ENCODE results near the gene RGS8. TPM values are rescaled to one million over a fixed set of nuclear protein-coding genes. Genes with fewer than 3 reads are reported as not detected.
A peak's percentile ranks its signal among the peaks of the same experiment; 100 is the strongest.

RGS8 gene
- total RNA-seq, 3 donors from 2014 or later: not detected

DNA sequence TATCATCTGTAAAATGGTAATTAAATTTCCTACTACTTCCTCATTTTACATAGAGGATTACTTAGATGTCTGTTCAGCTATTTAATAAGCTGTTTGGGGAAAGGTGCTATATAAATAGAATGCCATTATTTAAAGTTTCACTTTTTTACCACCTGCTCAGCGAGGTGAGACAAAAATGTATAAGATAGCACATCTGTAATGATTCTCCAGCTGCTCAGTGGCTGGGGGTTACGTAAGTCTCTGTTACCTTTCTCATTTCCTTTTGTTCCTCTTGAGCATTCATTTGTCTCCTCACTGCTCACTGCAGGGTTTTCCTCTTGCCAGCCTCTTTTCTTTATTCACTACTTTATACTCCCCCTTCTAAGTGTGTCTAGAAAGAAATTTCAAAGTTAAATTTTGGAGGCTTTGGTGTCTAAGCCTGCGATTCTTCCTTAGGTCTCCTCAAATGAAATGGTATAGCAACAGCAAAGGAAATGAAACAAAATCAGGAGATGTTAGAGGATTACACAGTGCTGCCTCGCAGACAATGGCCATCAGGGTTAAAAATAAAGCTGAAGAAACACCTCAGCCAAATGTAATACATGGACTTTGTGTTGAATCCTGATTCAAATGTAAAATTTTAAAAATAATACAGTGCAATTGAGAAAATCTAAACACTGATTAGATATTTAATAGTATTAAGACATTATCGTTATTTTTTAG lies 6.8 kb downstream of the RGS8 start:
- H3K36me3 ChIP-seq (ENCODE audit: low read depth): no peaks in the 10 kb centered on the region
- intact Hi-C loops (cut with DNase I, micrococcal nuclease): no loop called here
- TF ChIP-seq, protein P1, sequence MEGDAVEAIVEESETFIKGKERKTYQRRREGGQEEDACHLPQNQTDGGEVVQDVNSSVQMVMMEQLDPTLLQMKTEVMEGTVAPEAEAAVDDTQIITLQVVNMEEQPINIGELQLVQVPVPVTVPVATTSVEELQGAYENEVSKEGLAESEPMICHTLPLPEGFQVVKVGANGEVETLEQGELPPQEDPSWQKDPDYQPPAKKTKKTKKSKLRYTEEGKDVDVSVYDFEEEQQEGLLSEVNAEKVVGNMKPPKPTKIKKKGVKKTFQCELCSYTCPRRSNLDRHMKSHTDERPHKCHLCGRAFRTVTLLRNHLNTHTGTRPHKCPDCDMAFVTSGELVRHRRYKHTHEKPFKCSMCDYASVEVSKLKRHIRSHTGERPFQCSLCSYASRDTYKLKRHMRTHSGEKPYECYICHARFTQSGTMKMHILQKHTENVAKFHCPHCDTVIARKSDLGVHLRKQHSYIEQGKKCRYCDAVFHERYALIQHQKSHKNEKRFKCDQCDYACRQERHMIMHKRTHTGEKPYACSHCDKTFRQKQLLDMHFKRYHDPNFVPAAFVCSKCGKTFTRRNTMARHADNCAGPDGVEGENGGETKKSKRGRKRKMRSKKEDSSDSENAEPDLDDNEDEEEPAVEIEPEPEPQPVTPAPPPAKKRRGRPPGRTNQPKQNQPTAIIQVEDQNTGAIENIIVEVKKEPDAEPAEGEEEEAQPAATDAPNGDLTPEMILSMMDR (IDR thresholded peaks at IDR 0.05): no peak
- ATAC-seq (no peak), DNase-seq (no peak)
- no peak overlapping the region for H3K4me3 ChIP-seq
- no peaks in the 10 kb centered on the region for H3K9me3 ChIP-seq
- H3K4me1 ChIP-seq (ENCODE audit: low read depth): no peaks in the 10 kb centered on the region

DNA sequence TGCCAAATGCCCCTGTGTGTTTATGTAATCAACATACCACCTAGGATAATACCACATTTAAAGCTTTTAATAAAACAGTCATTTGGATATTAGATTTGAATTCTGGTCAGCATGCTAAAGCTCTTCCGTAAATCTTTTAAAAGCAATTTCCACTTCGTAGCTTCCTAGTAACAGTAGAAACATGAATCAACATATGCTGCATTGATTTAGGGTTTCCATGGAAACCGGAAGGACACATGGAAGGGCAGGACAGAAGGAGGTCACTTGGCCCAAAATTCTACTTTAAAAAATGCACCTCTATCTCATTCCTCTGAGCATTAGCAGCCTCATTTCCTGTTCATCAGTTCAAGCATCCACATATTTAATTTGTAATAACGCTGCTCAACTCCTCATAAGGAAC lies 8.1 kb downstream of the RGS8 start:
- DNase-seq (no peak), ATAC-seq (no peak)
- intact Hi-C loops (cut with DNase I, micrococcal nuclease): no loop called here
- no peak overlapping the region for H3K4me3 ChIP-seq
- TF ChIP-seq, protein P1 (IDR thresholded peaks at IDR 0.05): no peak
- no peaks in the 10 kb centered on the region for H3K36me3 ChIP-seq (ENCODE audit: low read depth)
- no peaks in the 10 kb centered on the region for H3K9me3 ChIP-seq
- H3K4me1 ChIP-seq (ENCODE audit: low read depth): no peaks in the 10 kb centered on the region

- DNase-seq: no peak
- H3K36me3 ChIP-seq (ENCODE audit: low read depth): no peaks in the 10 kb centered on the region
- H3K4me3 ChIP-seq: no peak overlapping the region
- intact Hi-C loops (cut with DNase I, micrococcal nuclease): no loop called here
- H3K9me3 ChIP-seq: no peaks in the 10 kb centered on the region
- ATAC-seq: no peak
- no peaks in the 10 kb centered on the region for H3K4me1 ChIP-seq (ENCODE audit: low read depth)
- TF ChIP-seq, protein P1 (IDR thresholded peaks at IDR 0.05): no peak
Observed at GRCh38 chr1:182674346-182675246, 9.8 kb downstream of the RGS8 start.

- Histone ChIP-seq H3K4me3 (no peak overlapping the region), H3K4me1 (ENCODE audit: low read depth) (no peaks in the 10 kb centered on the region), H3K9me3 (no peaks in the 10 kb centered on the region), H3K36me3 (ENCODE audit: low read depth) (no peaks in the 10 kb centered on the region)
- TF ChIP-seq, protein P1 (IDR thresholded peaks at IDR 0.05): no peak
- ATAC-seq: no peak
- intact Hi-C loops (cut with DNase I, micrococcal nuclease): no loop called here
- no peak for DNase-seq
Observed at GRCh38 chr1:182672487-182672836, 11.9 kb downstream of the RGS8 start.

DNA sequence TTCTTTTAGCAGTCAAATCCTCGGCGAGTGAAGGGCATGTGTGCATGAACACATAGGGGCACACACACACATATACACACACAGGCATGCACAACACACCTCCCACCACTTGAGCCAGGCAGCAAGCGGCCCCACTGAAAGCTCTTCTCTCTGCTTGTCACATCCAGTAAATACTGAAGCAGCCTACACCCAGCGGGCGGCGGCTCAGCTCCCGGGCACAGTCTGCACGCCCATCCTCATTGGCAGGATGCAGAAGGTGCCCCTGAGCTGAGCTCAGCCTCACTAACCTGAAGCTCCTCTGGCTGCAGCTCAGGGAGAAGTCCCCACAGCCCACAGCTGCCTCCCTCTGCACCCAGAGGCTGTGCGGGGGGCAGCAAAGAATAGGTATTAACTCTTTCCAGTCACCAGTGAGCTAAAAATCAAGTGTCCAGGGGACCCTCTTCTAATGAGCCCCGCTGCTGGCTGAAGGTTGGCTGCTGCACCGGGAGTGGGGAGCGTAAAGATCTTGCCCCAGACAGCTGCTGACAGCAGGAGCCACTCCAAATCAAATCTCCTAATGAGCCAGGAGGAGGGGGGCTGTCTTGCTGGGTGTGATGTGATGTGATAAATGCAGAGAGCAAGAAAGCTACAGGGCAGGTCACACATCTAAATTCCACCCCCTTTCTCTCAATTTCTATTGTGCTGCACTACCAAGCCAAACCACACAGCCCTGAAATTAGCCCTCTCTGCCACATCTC lies 12.5 kb downstream of the RGS8 start:
- TF ChIP-seq, protein P1 (IDR thresholded peaks at IDR 0.05): no peak
- H3K9me3 ChIP-seq: no peaks in the 10 kb centered on the region
- H3K4me3 ChIP-seq: no peak overlapping the region
- H3K4me1 ChIP-seq (ENCODE audit: low read depth): no peaks in the 10 kb centered on the region
- peak; percentile 25 for ATAC-seq
- intact Hi-C loops (cut with DNase I, micrococcal nuclease): no loop called here
- H3K36me3 ChIP-seq (ENCODE audit: low read depth): no peaks in the 10 kb centered on the region
- DNase-seq: no peak
